Measurements from ENCODE around the gene MPC1.

DNA sequence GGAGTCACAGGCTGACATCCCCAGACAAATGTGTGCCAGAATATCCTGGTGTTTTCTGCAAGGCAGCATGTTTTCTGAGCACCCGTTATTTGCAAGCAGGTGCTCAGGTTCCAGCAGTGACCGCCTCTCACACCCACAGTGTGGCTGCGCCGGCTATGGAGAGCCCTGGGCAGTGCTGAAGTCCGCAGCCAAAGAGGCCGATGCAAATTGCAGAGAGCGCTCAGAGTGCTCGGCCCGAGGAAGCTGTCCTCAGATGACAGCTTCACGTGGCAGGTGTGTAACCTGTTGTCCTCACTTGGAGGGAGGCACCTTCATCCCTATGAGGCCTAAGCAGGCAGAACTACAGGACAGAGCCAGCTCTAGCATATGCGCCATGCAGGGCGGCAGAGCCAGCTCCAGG, 23.5 kb upstream of the MPC1 start:
- TF ChIP-seq, protein P1, sequence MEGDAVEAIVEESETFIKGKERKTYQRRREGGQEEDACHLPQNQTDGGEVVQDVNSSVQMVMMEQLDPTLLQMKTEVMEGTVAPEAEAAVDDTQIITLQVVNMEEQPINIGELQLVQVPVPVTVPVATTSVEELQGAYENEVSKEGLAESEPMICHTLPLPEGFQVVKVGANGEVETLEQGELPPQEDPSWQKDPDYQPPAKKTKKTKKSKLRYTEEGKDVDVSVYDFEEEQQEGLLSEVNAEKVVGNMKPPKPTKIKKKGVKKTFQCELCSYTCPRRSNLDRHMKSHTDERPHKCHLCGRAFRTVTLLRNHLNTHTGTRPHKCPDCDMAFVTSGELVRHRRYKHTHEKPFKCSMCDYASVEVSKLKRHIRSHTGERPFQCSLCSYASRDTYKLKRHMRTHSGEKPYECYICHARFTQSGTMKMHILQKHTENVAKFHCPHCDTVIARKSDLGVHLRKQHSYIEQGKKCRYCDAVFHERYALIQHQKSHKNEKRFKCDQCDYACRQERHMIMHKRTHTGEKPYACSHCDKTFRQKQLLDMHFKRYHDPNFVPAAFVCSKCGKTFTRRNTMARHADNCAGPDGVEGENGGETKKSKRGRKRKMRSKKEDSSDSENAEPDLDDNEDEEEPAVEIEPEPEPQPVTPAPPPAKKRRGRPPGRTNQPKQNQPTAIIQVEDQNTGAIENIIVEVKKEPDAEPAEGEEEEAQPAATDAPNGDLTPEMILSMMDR (IDR thresholded peaks at IDR 0.05), result no peak
- TF ChIP-seq POLR2A (IDR thresholded peaks at IDR 0.05), result no peak

All from heart left ventricle (tissue), 13 donors.